GM12892 (cell line): ENCODE data around the gene KCTD19.

Source experiments
- POLR2A ChIP-seq: IDR thresholded peaks from 2 replicates; pipeline ENCODE4 v1.6.1; 2011; ENCODE audit warnings: low read depth, low read length, control low read depth
- POLR2AphosphoS5 ChIP-seq: IDR thresholded peaks from 2 replicates; pipeline ENCODE4 v1.6.1; 2011; ENCODE audit warnings: low read depth, low read length, control low read depth
- TAF1 ChIP-seq: IDR thresholded peaks from 2 replicates; pipeline ENCODE4 v1.6.1; 2011; ENCODE audit warnings: low read depth, mild to moderate bottlenecking, control low read depth, low read length, borderline replicate concordance

DNA sequence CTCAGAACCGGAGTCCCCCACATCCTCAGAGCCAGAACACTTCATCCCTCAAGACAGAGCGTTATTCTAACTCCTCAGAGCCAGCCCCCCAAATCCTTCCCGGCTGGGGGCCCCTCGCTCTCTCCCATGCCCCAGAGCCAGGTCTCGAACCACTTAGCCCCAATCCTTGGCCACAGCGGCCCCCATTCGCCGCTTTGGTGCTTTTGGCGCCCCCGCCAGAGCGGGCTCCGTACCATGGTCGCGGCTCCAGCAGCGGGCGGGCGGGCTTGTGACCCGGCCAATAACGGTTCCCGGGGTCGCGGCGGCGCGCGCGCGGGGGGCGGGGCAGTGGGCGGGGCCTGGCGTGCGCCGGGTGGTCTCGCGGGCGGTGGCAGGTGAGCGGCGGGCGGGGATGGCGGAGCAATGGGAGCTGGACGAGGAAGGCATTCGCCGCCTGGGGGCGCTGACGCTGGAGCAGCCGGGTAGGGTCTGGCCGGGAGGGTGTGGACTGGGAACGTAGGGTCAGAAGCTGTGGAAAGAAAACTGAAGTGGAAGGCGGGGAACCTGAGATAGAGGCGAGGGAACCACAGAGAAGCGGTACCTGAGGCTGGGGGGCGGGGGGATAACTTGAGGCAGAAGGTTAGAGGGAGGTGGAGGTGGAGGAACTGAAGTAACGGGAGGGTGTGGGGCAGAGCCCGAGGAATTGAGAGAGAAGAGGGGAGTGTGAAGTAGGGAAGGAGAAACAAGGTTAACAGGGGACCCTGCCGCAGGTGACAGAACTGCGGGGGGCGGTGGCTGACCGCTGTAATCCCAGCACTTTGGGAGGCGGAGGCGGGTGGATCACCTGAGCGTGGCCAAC lies at the start of gene KCTD19, which contains the start of gene LRRC36:
- no peak for TF ChIP-seq TAF1
- no peak for TF ChIP-seq POLR2A
- no peak for TF ChIP-seq POLR2AphosphoS5
